ENCODE results near the gene CDC14A.

Gene CDC14A

GRCh38 chr1:100552922-100553321, 200.6 kb downstream of the CDC14A start:
- no peak overlapping the region for H3K27ac ChIP-seq (ENCODE audit: low read depth, low read length)
- H3K4me3 ChIP-seq (ENCODE audit: low read length): no peak overlapping the region
- H3K9ac ChIP-seq (ENCODE audit: low read length): no peak overlapping the region
- no peaks in the 10 kb centered on the region for H3K27me3 ChIP-seq (ENCODE audit: control insufficient read depth, insufficient read depth, low read length)
- H3K4me1 ChIP-seq (ENCODE audit: control insufficient read depth, insufficient read depth, low read length): no peaks in the 10 kb centered on the region
- H3K36me3 ChIP-seq (ENCODE audit: control insufficient read depth, insufficient read depth, low read length): no peaks in the 10 kb centered on the region

GRCh38 chr1:100556181-100556580, 203.9 kb downstream of the CDC14A start:
- H3K4me3 ChIP-seq (ENCODE audit: low read length): no peak overlapping the region
- H3K36me3 ChIP-seq (ENCODE audit: control insufficient read depth, insufficient read depth, low read length): no peaks in the 10 kb centered on the region
- H3K27ac ChIP-seq (ENCODE audit: low read depth, low read length): no peak overlapping the region
- no peak overlapping the region for H3K9ac ChIP-seq (ENCODE audit: low read length)
- H3K27me3 ChIP-seq (ENCODE audit: control insufficient read depth, insufficient read depth, low read length): no peaks in the 10 kb centered on the region
- no peaks in the 10 kb centered on the region for H3K4me1 ChIP-seq (ENCODE audit: control insufficient read depth, insufficient read depth, low read length)

- H3K36me3 ChIP-seq (ENCODE audit: control insufficient read depth, insufficient read depth, low read length): no peaks in the 10 kb centered on the region
- no peaks in the 10 kb centered on the region for H3K27me3 ChIP-seq (ENCODE audit: control insufficient read depth, insufficient read depth, low read length)
- no peak overlapping the region for H3K27ac ChIP-seq (ENCODE audit: low read depth, low read length)
- no peak overlapping the region for H3K9ac ChIP-seq (ENCODE audit: low read length)
- H3K4me3 ChIP-seq (ENCODE audit: low read length): no peak overlapping the region
- no peaks in the 10 kb centered on the region for H3K4me1 ChIP-seq (ENCODE audit: control insufficient read depth, insufficient read depth, low read length)
These were observed 204.8 kb downstream of the CDC14A start for GRCh38 chr1:100556925-100557605.

- H3K36me3 ChIP-seq (ENCODE audit: control insufficient read depth, insufficient read depth, low read length): no peaks in the 10 kb centered on the region
- H3K4me3 ChIP-seq (ENCODE audit: low read length): no peak overlapping the region
- H3K9ac ChIP-seq (ENCODE audit: low read length): no peak overlapping the region
- H3K27ac ChIP-seq (ENCODE audit: low read depth, low read length): no peak overlapping the region
- no peaks in the 10 kb centered on the region for H3K27me3 ChIP-seq (ENCODE audit: control insufficient read depth, insufficient read depth, low read length)
- H3K4me1 ChIP-seq (ENCODE audit: control insufficient read depth, insufficient read depth, low read length): no peaks in the 10 kb centered on the region
These were observed 205.3 kb downstream of the CDC14A start for GRCh38 chr1:100557606-100557953.

- Histone ChIP-seq H3K27me3 (ENCODE audit: control insufficient read depth, insufficient read depth, low read length) (no peaks in the 10 kb centered on the region), H3K36me3 (ENCODE audit: control insufficient read depth, insufficient read depth, low read length) (no peaks in the 10 kb centered on the region), H3K9ac (ENCODE audit: low read length) (no peak overlapping the region), H3K4me1 (ENCODE audit: control insufficient read depth, insufficient read depth, low read length) (no peaks in the 10 kb centered on the region), H3K4me3 (ENCODE audit: low read length) (no peak overlapping the region), H3K27ac (ENCODE audit: low read depth, low read length) (no peak overlapping the region)
These were observed 213.2 kb downstream of the CDC14A start for GRCh38 chr1:100565533-100565932.

GRCh38 chr1:100565937-100566699, 213.8 kb downstream of the CDC14A start:
- Histone ChIP-seq H3K27me3 (ENCODE audit: control insufficient read depth, insufficient read depth, low read length) (no peaks in the 10 kb centered on the region), H3K27ac (ENCODE audit: low read depth, low read length) (no peak overlapping the region), H3K4me1 (ENCODE audit: control insufficient read depth, insufficient read depth, low read length) (no peaks in the 10 kb centered on the region), H3K4me3 (ENCODE audit: low read length) (no peak overlapping the region), H3K9ac (ENCODE audit: low read length) (no peak overlapping the region), H3K36me3 (ENCODE audit: control insufficient read depth, insufficient read depth, low read length) (no peaks in the 10 kb centered on the region)

- H3K27ac ChIP-seq (ENCODE audit: low read depth, low read length): no peak overlapping the region
- no peaks in the 10 kb centered on the region for H3K36me3 ChIP-seq (ENCODE audit: control insufficient read depth, insufficient read depth, low read length)
- no peaks in the 10 kb centered on the region for H3K27me3 ChIP-seq (ENCODE audit: control insufficient read depth, insufficient read depth, low read length)
- no peak overlapping the region for H3K4me3 ChIP-seq (ENCODE audit: low read length)
- no peak overlapping the region for H3K9ac ChIP-seq (ENCODE audit: low read length)
- no peaks in the 10 kb centered on the region for H3K4me1 ChIP-seq (ENCODE audit: control insufficient read depth, insufficient read depth, low read length)
These were observed 214.8 kb downstream of the CDC14A start for GRCh38 chr1:100567062-100567461.

All from rectal smooth muscle tissue (tissue), 1 donor.